ENCODE measurements around the gene ANGPTL2. TPM values are rescaled to one million over a fixed set of nuclear protein-coding genes. Genes with fewer than 3 reads are reported as not detected.

ANGPTL2 gene
- total and polyA plus RNA-seq, 4 experiments from 2014 or later = not detected

GRCh38 chr9:127076860-127077643 is 45.4 kb downstream of the ANGPTL2 start:
- no peak overlapping the region for H3K4me3 ChIP-seq (ENCODE audit: low read length in 2 of 2)
- no peak for DNase-seq
- H3K27me3 ChIP-seq (ENCODE audit: insufficient read depth, low read length) = no peaks in the 10 kb centered on the region
- peaks cover 0 to 5% (median 2%) of the 10 kb centered on the region in 8 donors for H3K9me3 Mint-ChIP-seq
- peaks cover 0 to 6% (median under 1%) of the 10 kb centered on the region in 4 donors for H3K4me1 Mint-ChIP-seq
- CTCF ChIA-PET (ENCODE audit: partially characterized antibody) = no interaction called here
- peaks cover 6 to 15% of the 10 kb centered on the region in 2 donors for H3K36me3 Mint-ChIP-seq
- H3K27ac ChIP-seq (ENCODE audit: low read depth, low read length) = no peak overlapping the region
- no peak overlapping the region for H3K27ac Mint-ChIP-seq
- H3K4me1 ChIP-seq (ENCODE audit: insufficient read depth, low read length) = peaks cover 5% of the 10 kb centered on the region
- H3K27me3 Mint-ChIP-seq = no peaks in the 10 kb centered on the region
- intact Hi-C loops (cut with micrococcal nuclease) = no loop called here
- POLR2A ChIA-PET (ENCODE audit: partially characterized antibody) = no interaction called here
- H3K9me3 ChIP-seq (ENCODE audit: control insufficient read depth in 1 of 2, low read length in 2 of 2) = no peaks in the 10 kb centered on the region
- no peaks in the 10 kb centered on the region for H3K36me3 ChIP-seq (ENCODE audit: insufficient read depth, low read length)
- no peak overlapping the region for H3K4me3 Mint-ChIP-seq

- Mint-ChIP-seq H3K27ac (no peak overlapping the region), H3K4me3 (no peak overlapping the region), H3K27me3 (no peaks in the 10 kb centered on the region), H3K4me1 (peaks cover 0 to 6% (median under 1%) of the 10 kb centered on the region in 4 donors), H3K36me3 (peaks cover 9 to 25% of the 10 kb centered on the region in 2 donors), H3K9me3 (peaks cover 0 to 15% (median 7%) of the 10 kb centered on the region in 8 donors)
- Histone ChIP-seq H3K9me3 (ENCODE audit: control insufficient read depth in 1 of 2, low read length in 2 of 2) (no peaks in the 10 kb centered on the region), H3K4me1 (ENCODE audit: insufficient read depth, low read length) (peaks cover 5% of the 10 kb centered on the region), H3K4me3 (ENCODE audit: low read length in 2 of 2) (no peak overlapping the region), H3K27me3 (ENCODE audit: insufficient read depth, low read length) (no peaks in the 10 kb centered on the region), H3K27ac (ENCODE audit: low read depth, low read length) (no peak overlapping the region), H3K36me3 (ENCODE audit: insufficient read depth, low read length) (no peaks in the 10 kb centered on the region)
- DNase-seq = no peak
- intact Hi-C loops (cut with micrococcal nuclease) = no loop called here
- POLR2A ChIA-PET (ENCODE audit: partially characterized antibody) = no interaction called here
- CTCF ChIA-PET (ENCODE audit: partially characterized antibody) = no interaction called here
These were observed 46.6 kb downstream of the ANGPTL2 start for GRCh38 chr9:127075624-127076372.

- Histone ChIP-seq H3K27me3 (ENCODE audit: insufficient read depth, low read length) (no peaks in the 10 kb centered on the region), H3K4me3 (ENCODE audit: low read length in 2 of 2) (no peak overlapping the region), H3K36me3 (ENCODE audit: insufficient read depth, low read length) (no peaks in the 10 kb centered on the region), H3K4me1 (ENCODE audit: insufficient read depth, low read length) (peaks cover 5% of the 10 kb centered on the region), H3K9me3 (ENCODE audit: control insufficient read depth in 1 of 2, low read length in 2 of 2) (no peaks in the 10 kb centered on the region), H3K27ac (ENCODE audit: low read depth, low read length) (no peak overlapping the region)
- H3K36me3 Mint-ChIP-seq = peaks cover 9 to 25% of the 10 kb centered on the region in 2 donors
- peaks cover 0 to 15% (median 7%) of the 10 kb centered on the region in 8 donors for H3K9me3 Mint-ChIP-seq
- H3K4me1 Mint-ChIP-seq = peaks cover 0 to 6% (median under 1%) of the 10 kb centered on the region in 4 donors
- POLR2A ChIA-PET (ENCODE audit: partially characterized antibody) = no interaction called here
- H3K4me3 Mint-ChIP-seq = no peak overlapping the region
- intact Hi-C loops (cut with micrococcal nuclease) = no loop called here
- no peaks in the 10 kb centered on the region for H3K27me3 Mint-ChIP-seq
- CTCF ChIA-PET (ENCODE audit: partially characterized antibody) = no interaction called here
- no peak for DNase-seq
- H3K27ac Mint-ChIP-seq = no peak overlapping the region
These were observed 47.6 kb downstream of the ANGPTL2 start for GRCh38 chr9:127074561-127075548.

GRCh38 chr9:127067603-127068220 is 54.7 kb downstream of the ANGPTL2 start:
- POLR2A ChIA-PET (ENCODE audit: partially characterized antibody) = no interaction called here

GRCh38 chr9:127066851-127067136 is 55.6 kb downstream of the ANGPTL2 start:
- Mint-ChIP-seq H3K27me3 (no peaks in the 10 kb centered on the region), H3K27ac (no peak overlapping the region), H3K4me3 (no peak overlapping the region), H3K36me3 (peaks cover 13 to 17% of the 10 kb centered on the region in 2 donors), H3K9me3 (peaks cover 0 to 8% (median 4%) of the 10 kb centered on the region in 8 donors), H3K4me1 (peaks cover 0 to 3% (median 0%) of the 10 kb centered on the region in 4 donors)
- Histone ChIP-seq H3K27ac (ENCODE audit: low read depth, low read length) (no peak overlapping the region), H3K27me3 (ENCODE audit: insufficient read depth, low read length) (no peaks in the 10 kb centered on the region), H3K36me3 (ENCODE audit: insufficient read depth, low read length) (no peaks in the 10 kb centered on the region), H3K4me3 (ENCODE audit: low read length in 2 of 2) (no peak overlapping the region), H3K4me1 (ENCODE audit: insufficient read depth, low read length) (no peaks in the 10 kb centered on the region), H3K9me3 (ENCODE audit: control insufficient read depth in 1 of 2, low read length in 2 of 2) (no peaks in the 10 kb centered on the region)
- DNase-seq = no peak
- ChIA-PET POLR2A (ENCODE audit: partially characterized antibody) (no interaction called here), CTCF (ENCODE audit: partially characterized antibody) (no interaction called here)
- intact Hi-C loops (cut with micrococcal nuclease) = loop anchor here (10.0 kb wide), 1 partner anchor 98 kb away; no protein-coding TSS in a partner anchor

More at GRCh38 chr9:127067603-127068220, 54.7 kb downstream of the ANGPTL2 start:
- Mint-ChIP-seq H3K36me3 (peaks cover 19 to 24% of the 10 kb centered on the region in 2 donors), H3K9me3 (peaks cover 0 to 15% (median 7%) of the 10 kb centered on the region in 8 donors), H3K27me3 (no peaks in the 10 kb centered on the region), H3K27ac (no peak overlapping the region), H3K4me3 (no peak overlapping the region), H3K4me1 (peaks cover 0 to 3% (median 0%) of the 10 kb centered on the region in 4 donors)
- Histone ChIP-seq H3K36me3 (ENCODE audit: insufficient read depth, low read length) (no peaks in the 10 kb centered on the region), H3K9me3 (ENCODE audit: control insufficient read depth in 1 of 2, low read length in 2 of 2) (no peaks in the 10 kb centered on the region), H3K27ac (ENCODE audit: low read depth, low read length) (no peak overlapping the region), H3K27me3 (ENCODE audit: insufficient read depth, low read length) (no peaks in the 10 kb centered on the region), H3K4me3 (ENCODE audit: low read length in 2 of 2) (no peak overlapping the region), H3K4me1 (ENCODE audit: insufficient read depth, low read length) (no peaks in the 10 kb centered on the region)
- DNase-seq = no peak
- intact Hi-C loops (cut with micrococcal nuclease) = loop anchor here (10.0 kb wide), 1 partner anchor 97 kb away; no protein-coding TSS in a partner anchor
- CTCF ChIA-PET (ENCODE audit: partially characterized antibody) = no interaction called here

GRCh38 chr9:127066060-127066850 is 56.2 kb downstream of the ANGPTL2 start:
- no peaks in the 10 kb centered on the region for H3K9me3 ChIP-seq (ENCODE audit: control insufficient read depth in 1 of 2, low read length in 2 of 2)
- no peaks in the 10 kb centered on the region for H3K36me3 ChIP-seq (ENCODE audit: insufficient read depth, low read length)
- H3K4me1 ChIP-seq (ENCODE audit: insufficient read depth, low read length) = no peaks in the 10 kb centered on the region
- POLR2A ChIA-PET (ENCODE audit: partially characterized antibody) = no interaction called here
- H3K27me3 Mint-ChIP-seq = no peaks in the 10 kb centered on the region
- no peak overlapping the region for H3K4me3 Mint-ChIP-seq
- H3K36me3 Mint-ChIP-seq = peaks cover 13% of the 10 kb centered on the region in 2 donors
- peaks cover 0 to 3% (median 1%) of the 10 kb centered on the region in 4 donors for H3K4me1 Mint-ChIP-seq
- no peak overlapping the region for H3K27ac ChIP-seq (ENCODE audit: low read depth, low read length)
- CTCF ChIA-PET (ENCODE audit: partially characterized antibody) = no interaction called here
- intact Hi-C loops (cut with micrococcal nuclease) = loop anchor here (10.0 kb wide), 1 partner anchor 99 kb away; no protein-coding TSS in a partner anchor
- H3K27me3 ChIP-seq (ENCODE audit: insufficient read depth, low read length) = no peaks in the 10 kb centered on the region
- no peak for DNase-seq
- no peak overlapping the region for H3K4me3 ChIP-seq (ENCODE audit: low read length in 2 of 2)
- H3K9me3 Mint-ChIP-seq = peaks cover 0 to 2% (median 1%) of the 10 kb centered on the region in 8 donors
- H3K27ac Mint-ChIP-seq = no peak overlapping the region
